ENCODE data around the gene TRAPPC5.

TRAPPC5 gene

GRCh38 chr19:7655581-7655980 lies 25.1 kb upstream of the TRAPPC5 start:
- peak overlapping the region; percentile 90 for H3K27ac ChIP-seq (replicated peaks)
- TF ChIP-seq CTCF (IDR thresholded peaks at IDR 0.05; ENCODE audit: insufficient read depth, low read length) (no peak), REST (IDR thresholded peaks at IDR 0.05; ENCODE audit: insufficient replicate concordance, low read depth) (no peak), GABPA (IDR thresholded peaks at IDR 0.05; ENCODE audit: low read depth) (no peak), SPI1 (IDR thresholded peaks at IDR 0.05; ENCODE audit: borderline replicate concordance, low read depth) (peak; percentile 32; the same call in 1 of the 2 replicates), POLR2AphosphoS5 (IDR thresholded peaks at IDR 0.05; ENCODE audit: low read depth) (peak; percentile 43; the same call in 1 of the 2 replicates)
- no peaks in the 10 kb centered on the region for H3K27me3 ChIP-seq (ENCODE audit: insufficient read depth, poor library complexity, severe bottlenecking)
- H3K4me3 ChIP-seq (replicated peaks; ENCODE audit: insufficient read depth, low read length): no peak overlapping the region
- peak; percentile 91 to 92 for DNase-seq (ENCODE audit: low read depth in 1 of 2, low spot score in 1 of 2)

- TF ChIP-seq SPI1 (IDR thresholded peaks at IDR 0.05; ENCODE audit: borderline replicate concordance, low read depth) (peak; percentile 92), GABPA (IDR thresholded peaks at IDR 0.05; ENCODE audit: low read depth) (no peak), POLR2AphosphoS5 (IDR thresholded peaks at IDR 0.05; ENCODE audit: low read depth) (peak; percentile 61)
- DNase-seq (ENCODE audit: low read depth in 1 of 2, low spot score in 1 of 2): peak; percentile 92 to 95
- Histone ChIP-seq H3K4me3 (replicated peaks; ENCODE audit: insufficient read depth, low read length) (no peak overlapping the region), H3K27ac (replicated peaks) (peak overlapping the region; percentile 90), H3K27me3 (ENCODE audit: insufficient read depth, poor library complexity, severe bottlenecking) (no peaks in the 10 kb centered on the region)
Measured at GRCh38 chr19:7657131-7657751, 23.4 kb upstream of the TRAPPC5 start.

- TF ChIP-seq POLR2AphosphoS5 (IDR thresholded peaks at IDR 0.05; ENCODE audit: low read depth): no peak
- no peak for TF ChIP-seq REST (IDR thresholded peaks at IDR 0.05; ENCODE audit: insufficient replicate concordance, low read depth)
- no peak for TF ChIP-seq SPI1 (IDR thresholded peaks at IDR 0.05; ENCODE audit: borderline replicate concordance, low read depth)
- no peak for TF ChIP-seq CTCF (IDR thresholded peaks at IDR 0.05; ENCODE audit: insufficient read depth, low read length)
- no peak for TF ChIP-seq GABPA (IDR thresholded peaks at IDR 0.05; ENCODE audit: low read depth)
- peak in 1 of 2 experiments; percentile 35 for DNase-seq (ENCODE audit: low read depth in 1 of 2, low spot score in 1 of 2)
- H3K27ac ChIP-seq (replicated peaks): peak overlapping the region; percentile 90
- H3K27me3 ChIP-seq (ENCODE audit: insufficient read depth, poor library complexity, severe bottlenecking): no peaks in the 10 kb centered on the region
- no peak overlapping the region for H3K4me3 ChIP-seq (replicated peaks; ENCODE audit: insufficient read depth, low read length)
Measured at GRCh38 chr19:7658219-7658686, 22.4 kb upstream of the TRAPPC5 start.

- no peak overlapping the region for H3K27ac ChIP-seq (replicated peaks)
- TF ChIP-seq GABPA (IDR thresholded peaks at IDR 0.05; ENCODE audit: low read depth) (no peak), REST (IDR thresholded peaks at IDR 0.05; ENCODE audit: insufficient replicate concordance, low read depth) (no peak), CTCF (IDR thresholded peaks at IDR 0.05; ENCODE audit: insufficient read depth, low read length) (no peak), POLR2AphosphoS5 (IDR thresholded peaks at IDR 0.05; ENCODE audit: low read depth) (no peak), SPI1 (IDR thresholded peaks at IDR 0.05; ENCODE audit: borderline replicate concordance, low read depth) (no peak)
- no peak for DNase-seq (ENCODE audit: low read depth in 1 of 2, low spot score in 1 of 2)
- no peak overlapping the region for H3K4me3 ChIP-seq (replicated peaks; ENCODE audit: insufficient read depth, low read length)
- H3K27me3 ChIP-seq (ENCODE audit: insufficient read depth, poor library complexity, severe bottlenecking): no peaks in the 10 kb centered on the region
Measured at GRCh38 chr19:7661744-7662538, 18.7 kb upstream of the TRAPPC5 start.
